KMS-11 (cell line): ENCODE measurements around the gene MYO15B.

Source experiments
- H2AFZ ChIP-seq: fragments of 200-600 bp; sonication (generic); 2 replicates; pipeline ENCODE4 v1.6.1; 2016; ENCODE audit warnings: antibody characterized with exemption, mixed run types, low read depth
- H3K27ac ChIP-seq: fragments of 200-600 bp; sonication (generic); 2 replicates; pipeline ENCODE4 v1.6.1; 2016; ENCODE audit warnings: mild to moderate bottlenecking, mixed run types
- H3K27me3 ChIP-seq: fragments of 200-600 bp; sonication (generic); 2 replicates; pipeline ENCODE4 v1.6.1; 2017; ENCODE audit warnings: mild to moderate bottlenecking, low read depth, mixed run types, moderate library complexity; ENCODE audit not compliant: insufficient read depth
- H3K36me3 ChIP-seq: fragments of 200-600 bp; sonication (generic); 2 replicates; pipeline ENCODE4 v1.6.1; 2017; ENCODE audit warnings: mild to moderate bottlenecking, mixed run types; ENCODE audit not compliant: insufficient read depth
- H3K4me1 ChIP-seq: fragments of 200-600 bp; sonication (generic); 2 replicates; pipeline ENCODE4 v1.6.1; 2016; ENCODE audit warnings: mild to moderate bottlenecking, low read depth, mixed run types; ENCODE audit not compliant: poor library complexity, severe bottlenecking
- H3K4me2 ChIP-seq: fragments of 200-600 bp; sonication (generic); 2 replicates; pipeline ENCODE4 v1.7.0; 2016; ENCODE audit warnings: mild to moderate bottlenecking, mixed run types
- H3K4me3 ChIP-seq: fragments of 200-600 bp; sonication (generic); IDR thresholded peaks from 2 replicates; pipeline ENCODE4 v1.6.1; 2017; ENCODE audit warnings: low read depth, low read length, mixed read lengths; ENCODE audit not compliant: insufficient read depth
- H3K79me2 ChIP-seq: fragments of 200-600 bp; sonication (generic); 2 replicates; pipeline ENCODE4 v1.6.1; 2016; ENCODE audit warnings: low read depth, mixed run types; ENCODE audit not compliant: insufficient read depth
- H3K9ac ChIP-seq: fragments of 200-600 bp; sonication (generic); 2 replicates; pipeline ENCODE4 v1.6.1; 2016; ENCODE audit warnings: mild to moderate bottlenecking, mixed run types
- H4K20me1 ChIP-seq: fragments of 200-600 bp; sonication (generic); 2 replicates; pipeline ENCODE4 v1.6.1; 2016; ENCODE audit warnings: mild to moderate bottlenecking, mixed run types; ENCODE audit not compliant: insufficient read depth
- CTCF ChIP-seq: fragments of 200-600 bp; sonication (generic); conservative IDR thresholded peaks from 2 replicates; pipeline ENCODE4 v1.6.1; 2017; ENCODE audit warnings: low read depth, mild to moderate bottlenecking, antibody characterized with exemption, low read length, moderate library complexity, mixed read lengths

The MYO15B gene

GRCh38 chr17:75631353-75631752, 43.8 kb downstream of the MYO15B start:
- Histone ChIP-seq H3K27ac (no peak overlapping the region), H4K20me1 (no peaks in the 10 kb centered on the region)
- no peak for TF ChIP-seq CTCF

GRCh38 chr17:75632428-75632827, 44.8 kb downstream of the MYO15B start:
- no peak for TF ChIP-seq CTCF
- Histone ChIP-seq H3K9ac (no peak overlapping the region), H3K4me3 (no peak overlapping the region), H3K79me2 (no peaks in the 10 kb centered on the region), H2AFZ (no peak overlapping the region), H3K4me2 (no peak overlapping the region; the same call in 1 of the 2 replicates), H3K27me3 (no peaks in the 10 kb centered on the region), H3K36me3 (no peaks in the 10 kb centered on the region), H3K4me1 (peaks cover 14% of the 10 kb centered on the region), H4K20me1 (no peaks in the 10 kb centered on the region), H3K27ac (no peak overlapping the region)

More at GRCh38 chr17:75631353-75631752, 43.8 kb downstream of the MYO15B start:
- H3K27me3 ChIP-seq = no peaks in the 10 kb centered on the region
- peaks cover 14% of the 10 kb centered on the region for H3K4me1 ChIP-seq
- no peak overlapping the region for H2AFZ ChIP-seq
- H3K79me2 ChIP-seq = no peaks in the 10 kb centered on the region
- H3K9ac ChIP-seq = no peak overlapping the region
- no peaks in the 10 kb centered on the region for H3K36me3 ChIP-seq
- H3K4me2 ChIP-seq = no peak overlapping the region
- no peak overlapping the region for H3K4me3 ChIP-seq

- H3K4me2 ChIP-seq = peak within 1 kb of the TSS; percentile 44; the same call in 1 of the 2 replicates
- no peaks in the 10 kb centered on the region for H4K20me1 ChIP-seq
- 0 out of 2 replicates have a peak within 1 kb of the TSS, but pooled peaks have one; percentile 22 for H3K9ac ChIP-seq
- peak; percentile 95 for TF ChIP-seq CTCF
- H2AFZ ChIP-seq = no peak within 1 kb of the TSS
- no peaks in the 10 kb centered on the region for H3K79me2 ChIP-seq
- H3K4me1 ChIP-seq = peaks cover 14% of the 10 kb centered on the region
- H3K36me3 ChIP-seq = no peaks in the 10 kb centered on the region
- no peaks in the 10 kb centered on the region for H3K27me3 ChIP-seq
- H3K4me3 ChIP-seq = no peak within 1 kb of the TSS
- no peak within 1 kb of the TSS for H3K27ac ChIP-seq
These were observed 45.4 kb downstream of the MYO15B start, which contains the start of gene SMIM5 for GRCh38 chr17:75632863-75633485. TSS of gene SMIM5 (plus strand) at chr17:75633434. CDS start at chr17:75640202, 6,768 bp downstream.

- no peak overlapping the region for H3K27ac ChIP-seq
- H3K36me3 ChIP-seq = no peaks in the 10 kb centered on the region
- no peaks in the 10 kb centered on the region for H3K27me3 ChIP-seq
- H3K4me3 ChIP-seq = no peak overlapping the region
- peak overlapping the region; percentile 44; the same call in 1 of the 2 replicates for H3K4me2 ChIP-seq
- H4K20me1 ChIP-seq = no peaks in the 10 kb centered on the region
- H3K9ac ChIP-seq = 0 out of 2 replicates have a peak overlapping the region, but pooled peaks have one; percentile 22
- peaks cover 14% of the 10 kb centered on the region for H3K4me1 ChIP-seq
- TF ChIP-seq CTCF = peak; percentile 45; the same call in 1 of the 2 replicates
- H2AFZ ChIP-seq = no peak overlapping the region
- no peaks in the 10 kb centered on the region for H3K79me2 ChIP-seq
These were observed 46.1 kb downstream of the MYO15B start for GRCh38 chr17:75633486-75634375.
